Astrocyte (in vitro differentiated cells and primary cell): ENCODE measurements around the gene OSCP1.

Source experiments
- EZH2 ChIP-seq: IDR thresholded peaks from 2 replicates; pipeline ENCODE4 v1.6.1; 2012; ENCODE audit warnings: mild to moderate bottlenecking, low read length, inconsistent platforms; ENCODE audit not compliant: insufficient read depth
- TF ChIP-seq, protein P1 (sequence below): IDR thresholded peaks from 2 replicates; pipeline ENCODE4 v1.5.1; 2011; ENCODE audit warnings: low read depth, mild to moderate bottlenecking, inconsistent platforms, low read length, moderate library complexity; ENCODE audit not compliant: insufficient read depth

DNA sequence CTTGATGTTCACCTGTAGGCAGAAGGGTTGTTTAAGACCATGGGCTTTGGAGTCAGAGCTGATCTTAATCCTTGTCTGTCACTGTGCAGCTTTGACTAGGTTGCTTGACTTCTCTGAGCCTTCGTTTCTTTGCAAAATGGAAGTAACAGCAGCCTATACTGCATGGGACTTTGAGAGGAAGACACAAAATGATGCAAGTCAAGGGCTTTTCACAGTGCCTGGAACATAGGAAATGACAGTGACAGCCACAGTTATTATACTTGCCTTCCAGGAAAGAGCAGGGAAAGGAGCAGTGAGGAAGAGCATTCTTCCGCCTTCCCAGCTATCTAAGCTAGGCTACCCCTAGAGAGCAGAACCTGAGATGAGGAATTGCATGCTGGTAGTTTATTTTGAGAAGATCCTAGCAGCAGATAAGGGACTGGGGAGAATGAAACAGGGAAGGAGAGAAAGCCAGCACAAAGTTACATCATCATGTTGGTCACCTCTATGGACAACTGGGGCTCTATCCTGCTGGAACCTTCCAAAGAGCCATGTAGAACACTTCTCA, 29.3 kb upstream of the OSCP1 start:
- TF ChIP-seq, protein P1, sequence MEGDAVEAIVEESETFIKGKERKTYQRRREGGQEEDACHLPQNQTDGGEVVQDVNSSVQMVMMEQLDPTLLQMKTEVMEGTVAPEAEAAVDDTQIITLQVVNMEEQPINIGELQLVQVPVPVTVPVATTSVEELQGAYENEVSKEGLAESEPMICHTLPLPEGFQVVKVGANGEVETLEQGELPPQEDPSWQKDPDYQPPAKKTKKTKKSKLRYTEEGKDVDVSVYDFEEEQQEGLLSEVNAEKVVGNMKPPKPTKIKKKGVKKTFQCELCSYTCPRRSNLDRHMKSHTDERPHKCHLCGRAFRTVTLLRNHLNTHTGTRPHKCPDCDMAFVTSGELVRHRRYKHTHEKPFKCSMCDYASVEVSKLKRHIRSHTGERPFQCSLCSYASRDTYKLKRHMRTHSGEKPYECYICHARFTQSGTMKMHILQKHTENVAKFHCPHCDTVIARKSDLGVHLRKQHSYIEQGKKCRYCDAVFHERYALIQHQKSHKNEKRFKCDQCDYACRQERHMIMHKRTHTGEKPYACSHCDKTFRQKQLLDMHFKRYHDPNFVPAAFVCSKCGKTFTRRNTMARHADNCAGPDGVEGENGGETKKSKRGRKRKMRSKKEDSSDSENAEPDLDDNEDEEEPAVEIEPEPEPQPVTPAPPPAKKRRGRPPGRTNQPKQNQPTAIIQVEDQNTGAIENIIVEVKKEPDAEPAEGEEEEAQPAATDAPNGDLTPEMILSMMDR, result no peak
- TF ChIP-seq EZH2, result no peak
